SK-N-SH (cell line): ENCODE measurements around the gene SLC26A11. TPM values are rescaled to one million over a fixed set of nuclear protein-coding genes. Genes with fewer than 3 reads are reported as not detected.

ENCODE experiments used
- CTCF ChIA-PET: fragments of 300-600, 350-600 bp; formaldehyde crosslinking; extraction: SDS; loops from one replicate; lab custom pipeline; 2021; lab: Yijun Ruan, JAX
- POLR2A ChIA-PET: fragments of 350-600 bp; sonication (Branson Sonifier 250); formaldehyde crosslinking; extraction: SDS; loops from one replicate; lab custom pipeline; 2020; ENCODE audit warnings: antibody characterized with exemption, inconsistent platforms; lab: Yijun Ruan, JAX
- DNase-seq: peaks from one replicate; pipeline ENCODE4 v3.0.0; 2012
- H2AFZ ChIP-seq: fragments of 200-600 bp; sonication (generic); 2 replicates; pipeline ENCODE4 v1.8.1; 2016; ENCODE audit warnings: antibody characterized with exemption, mild to moderate bottlenecking, low read depth
- H3F3A ChIP-seq: fragments of 200-600 bp; sonication (generic); replicated peaks from 2 replicates; pipeline ENCODE3; 2016; ENCODE audit warnings: antibody characterized with exemption, mild to moderate bottlenecking; ENCODE audit not compliant: insufficient read depth
- H3K27ac ChIP-seq, 2 experiments: fragments of 200-500 bp in 1 of 2; fragments of 200-600 bp in 1 of 2; sonication (Bioruptor generic) in 1 of 2; sonication (generic), shearing (Covaris generic) in 1 of 2; 2 replicates each; pipeline versions ENCODE4 v1.5.1 to v1.6.1; 2014 to 2016; ENCODE audit warnings: low read depth in 2 of 2, inconsistent platforms in 1 of 2, low read length in 1 of 2, mild to moderate bottlenecking in 1 of 2, mixed read lengths in 1 of 2
- H3K27me3 ChIP-seq: fragments of 200-600 bp; sonication (generic), shearing (Covaris generic); 2 replicates; pipeline ENCODE4 v1.6.1; 2016; ENCODE audit warnings: mixed run types; ENCODE audit not compliant: insufficient read depth
- H3K36me3 ChIP-seq, 2 experiments: fragments of 200-500 bp in 1 of 2; fragments of 200-600 bp in 1 of 2; sonication (Bioruptor generic) in 1 of 2; sonication (generic) in 1 of 2; replicated peaks in 1 of 2; 2 replicates each; pipeline versions ENCODE3 to v1.5.1; 2014 to 2016; ENCODE audit warnings: low read length in 1 of 2, mild to moderate bottlenecking in 1 of 2; ENCODE audit not compliant: insufficient read depth in 2 of 2, control insufficient read depth in 1 of 2
- H3K4me1 ChIP-seq, 2 experiments: fragments of 200-500 bp in 1 of 2; fragments of 200-600 bp in 1 of 2; sonication (Bioruptor generic) in 1 of 2; sonication (generic), shearing (Covaris generic) in 1 of 2; 2 replicates each; pipeline versions ENCODE4 v1.5.1 to v1.6.1; 2014 to 2016; ENCODE audit warnings: low read depth in 1 of 2, low read length in 1 of 2, mixed run types in 1 of 2; ENCODE audit not compliant: insufficient read depth in 2 of 2, control insufficient read depth in 1 of 2
- H3K4me2 ChIP-seq: fragments of 200-600 bp; sonication (generic), shearing (Covaris generic); 2 replicates; pipeline ENCODE4 v1.6.1; 2017; ENCODE audit warnings: mixed run types
- H3K4me3 ChIP-seq, 2 experiments: fragments of 200-500 bp in 1 of 2; fragments of 200-600 bp in 1 of 2; sonication (Bioruptor generic) in 1 of 2; sonication (generic), shearing (Covaris generic) in 1 of 2; 2 replicates each; pipeline versions ENCODE4 v1.5.1 to v1.8.1; 2014 to 2016; ENCODE audit warnings: low read depth in 2 of 2, inconsistent platforms in 1 of 2, low read length in 1 of 2, mild to moderate bottlenecking in 1 of 2, mixed read lengths in 1 of 2, moderate library complexity in 1 of 2
- H3K79me2 ChIP-seq: fragments of 200-600 bp; sonication (generic); 2 replicates; pipeline ENCODE4 v1.8.1; 2017; ENCODE audit warnings: mild to moderate bottlenecking; ENCODE audit not compliant: insufficient read depth
- H3K9ac ChIP-seq: fragments of 200-600 bp; sonication (generic); 2 replicates; pipeline ENCODE4 v1.6.1; 2017; ENCODE audit warnings: mixed run types
- H3K9me2 ChIP-seq: fragments of 200-600 bp; sonication (generic); 2 replicates; pipeline ENCODE4 v1.6.1; 2017; ENCODE audit warnings: mixed run types
- H3K9me3 ChIP-seq: fragments of 200-600 bp; sonication (generic); 2 replicates; pipeline ENCODE4 v1.6.1; 2017; ENCODE audit warnings: mixed run types, mild to moderate bottlenecking, moderate library complexity
- H4K20me1 ChIP-seq: fragments of 200-600 bp; sonication (generic); 2 replicates; pipeline ENCODE4 v1.6.1; 2017; ENCODE audit warnings: mild to moderate bottlenecking, mixed run types; ENCODE audit not compliant: insufficient read depth
- CHD2 ChIP-seq: fragments of 150-350 bp; IDR thresholded peaks from 2 replicates; pipeline ENCODE4 v1.6.1; 2018; ENCODE audit warnings: low read length; ENCODE audit not compliant: partially characterized antibody
- ELF1 ChIP-seq: IDR thresholded peaks from 2 replicates; pipeline ENCODE4 v1.4.0; 2012
- FOXJ3 ChIP-seq: sonication (generic); formaldehyde crosslinking; IDR thresholded peaks from 2 replicates; pipeline ENCODE4 v1.5.1; 2020; ENCODE audit warnings: mild to moderate bottlenecking, missing genetic modification reagents
- FOXM1 ChIP-seq: IDR thresholded peaks from 2 replicates; pipeline ENCODE4 v1.4.0; 2012; ENCODE audit warnings: low read depth, mild to moderate bottlenecking
- GATA2 ChIP-seq: sonication (generic); formaldehyde crosslinking; IDR thresholded peaks from 2 replicates; pipeline ENCODE4 v1.5.0; 2020; ENCODE audit warnings: mild to moderate bottlenecking, missing genetic modification reagents
- JUND ChIP-seq: IDR thresholded peaks from 2 replicates; pipeline ENCODE4 v1.4.0; 2012
- NRF1 ChIP-seq: IDR thresholded peaks from 2 replicates; pipeline ENCODE4 v1.6.1; 2012; ENCODE audit warnings: low read depth, mild to moderate bottlenecking, low read length
- POLR2AphosphoS5 ChIP-seq: IDR thresholded peaks from 2 replicates; pipeline ENCODE4 v1.6.1; 2012; ENCODE audit warnings: low read depth, low read length
- RAD21 ChIP-seq: IDR thresholded peaks from 2 replicates; pipeline ENCODE4 v1.6.1; 2012; ENCODE audit warnings: mild to moderate bottlenecking, low read length
- RCOR1 ChIP-seq: fragments of 150-350 bp; IDR thresholded peaks from 2 replicates; pipeline ENCODE4 v1.6.1; 2017; ENCODE audit warnings: antibody characterized with exemption, low read length
- SMC3 ChIP-seq: IDR thresholded peaks from 2 replicates; pipeline ENCODE4 v1.6.1; 2012; ENCODE audit warnings: low read depth, low read length, improper control_type of control experiment
- WGBS: methylation state at CpG from one replicate; pipeline ENCODE4 v1.1.6; 2017; ENCODE audit warnings: low lambda C conversion rate; 5-methylcytosine and 5-hydroxymethylcytosine counted together
- polyA plus RNA-seq, 3 experiments: library from polyadenylated mRNA; depleted of rRNA; stranded (reverse); fragments of >200 nt; gene quantifications; 2 replicates each; pipeline ENCODE4 v1.2.3, GENCODE V29; 2012
- TF ChIP-seq, protein P1 (sequence below): IDR thresholded peaks from 2 replicates; pipeline ENCODE4 v1.6.1; 2012; ENCODE audit warnings: mild to moderate bottlenecking, low read depth, low read length, moderate library complexity
- TF ChIP-seq, protein P2 (sequence below): fragments of 200-600 bp; sonication (generic); IDR thresholded peaks from 2 replicates; pipeline ENCODE4 v1.6.1; 2017; ENCODE audit warnings: antibody characterized with exemption, mild to moderate bottlenecking, moderate library complexity

SLC26A11 gene
- polyA plus RNA-seq, 1 of the 3 experiments (the other 2 are of a cell fraction): 35.9 TPM

DNA sequence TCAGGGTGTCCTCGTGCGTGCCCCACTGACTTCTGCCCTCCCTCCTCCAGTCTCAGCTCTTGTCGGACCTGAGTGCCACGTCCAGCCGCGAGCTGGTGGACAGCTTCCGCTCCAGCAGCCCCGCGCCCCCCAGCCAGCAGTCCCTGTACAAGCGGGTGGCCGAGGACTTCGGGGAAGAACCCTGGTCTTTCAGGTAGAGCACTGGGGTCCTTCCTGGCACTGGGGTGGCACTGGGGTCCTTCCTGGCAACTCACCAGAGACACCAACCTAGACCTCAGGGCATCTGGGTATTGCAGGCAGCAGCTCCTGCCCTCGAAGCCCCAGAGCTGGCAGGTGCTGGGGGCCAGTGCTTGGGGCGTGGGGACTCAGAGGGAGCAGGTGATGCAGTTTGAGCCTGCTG lies 25.1 kb upstream of the SLC26A11 start:
- WGBS: 75% methylated on average over 14 of the region's 14 CpGs
- Histone ChIP-seq H3K4me1 (no peaks in the 10 kb centered on the region), H4K20me1 (no peaks in the 10 kb centered on the region), H3K9me3 (no peaks in the 10 kb centered on the region), H3K79me2 (no peaks in the 10 kb centered on the region), H2AFZ (no peak overlapping the region), H3K36me3 (no peaks in the 10 kb centered on the region), H3K9me2 (no peaks in the 10 kb centered on the region), H3K27me3 (0 out of 2 replicates have a peak, but pooled peaks cover 9% of the 10 kb centered on the region), H3K4me2 (no peak overlapping the region), H3K4me3 (no peak overlapping the region), H3K9ac (no peak overlapping the region), H3K27ac (no peak overlapping the region), H3F3A (no peaks in the 10 kb centered on the region)
- ChIA-PET CTCF (interaction anchor here (0.6 to 2.5 kb wide), 13 partner anchors 8 to 141 kb away, joined by 3 to 8 read pairs (median 5); partner anchors contain the start of genes GAA and RNF213), POLR2A (interaction anchor here (0.5 kb wide), 1 partner anchor 37 kb away, joined by 4 read pairs; no protein-coding TSS in a partner anchor)
- TF ChIP-seq NRF1 (no peak), ELF1 (no peak), CHD2 (no peak), SMC3 (no peak), FOXJ3 (CRISPR knock-in tag) (no peak), GATA2 (CRISPR knock-in tag) (no peak), JUND (no peak), RCOR1 (no peak), RAD21 (no peak), FOXM1 (no peak)
- TF ChIP-seq, protein P1, sequence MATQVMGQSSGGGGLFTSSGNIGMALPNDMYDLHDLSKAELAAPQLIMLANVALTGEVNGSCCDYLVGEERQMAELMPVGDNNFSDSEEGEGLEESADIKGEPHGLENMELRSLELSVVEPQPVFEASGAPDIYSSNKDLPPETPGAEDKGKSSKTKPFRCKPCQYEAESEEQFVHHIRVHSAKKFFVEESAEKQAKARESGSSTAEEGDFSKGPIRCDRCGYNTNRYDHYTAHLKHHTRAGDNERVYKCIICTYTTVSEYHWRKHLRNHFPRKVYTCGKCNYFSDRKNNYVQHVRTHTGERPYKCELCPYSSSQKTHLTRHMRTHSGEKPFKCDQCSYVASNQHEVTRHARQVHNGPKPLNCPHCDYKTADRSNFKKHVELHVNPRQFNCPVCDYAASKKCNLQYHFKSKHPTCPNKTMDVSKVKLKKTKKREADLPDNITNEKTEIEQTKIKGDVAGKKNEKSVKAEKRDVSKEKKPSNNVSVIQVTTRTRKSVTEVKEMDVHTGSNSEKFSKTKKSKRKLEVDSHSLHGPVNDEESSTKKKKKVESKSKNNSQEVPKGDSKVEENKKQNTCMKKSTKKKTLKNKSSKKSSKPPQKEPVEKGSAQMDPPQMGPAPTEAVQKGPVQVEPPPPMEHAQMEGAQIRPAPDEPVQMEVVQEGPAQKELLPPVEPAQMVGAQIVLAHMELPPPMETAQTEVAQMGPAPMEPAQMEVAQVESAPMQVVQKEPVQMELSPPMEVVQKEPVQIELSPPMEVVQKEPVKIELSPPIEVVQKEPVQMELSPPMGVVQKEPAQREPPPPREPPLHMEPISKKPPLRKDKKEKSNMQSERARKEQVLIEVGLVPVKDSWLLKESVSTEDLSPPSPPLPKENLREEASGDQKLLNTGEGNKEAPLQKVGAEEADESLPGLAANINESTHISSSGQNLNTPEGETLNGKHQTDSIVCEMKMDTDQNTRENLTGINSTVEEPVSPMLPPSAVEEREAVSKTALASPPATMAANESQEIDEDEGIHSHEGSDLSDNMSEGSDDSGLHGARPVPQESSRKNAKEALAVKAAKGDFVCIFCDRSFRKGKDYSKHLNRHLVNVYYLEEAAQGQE: no peak
- no peak for DNase-seq

DNA sequence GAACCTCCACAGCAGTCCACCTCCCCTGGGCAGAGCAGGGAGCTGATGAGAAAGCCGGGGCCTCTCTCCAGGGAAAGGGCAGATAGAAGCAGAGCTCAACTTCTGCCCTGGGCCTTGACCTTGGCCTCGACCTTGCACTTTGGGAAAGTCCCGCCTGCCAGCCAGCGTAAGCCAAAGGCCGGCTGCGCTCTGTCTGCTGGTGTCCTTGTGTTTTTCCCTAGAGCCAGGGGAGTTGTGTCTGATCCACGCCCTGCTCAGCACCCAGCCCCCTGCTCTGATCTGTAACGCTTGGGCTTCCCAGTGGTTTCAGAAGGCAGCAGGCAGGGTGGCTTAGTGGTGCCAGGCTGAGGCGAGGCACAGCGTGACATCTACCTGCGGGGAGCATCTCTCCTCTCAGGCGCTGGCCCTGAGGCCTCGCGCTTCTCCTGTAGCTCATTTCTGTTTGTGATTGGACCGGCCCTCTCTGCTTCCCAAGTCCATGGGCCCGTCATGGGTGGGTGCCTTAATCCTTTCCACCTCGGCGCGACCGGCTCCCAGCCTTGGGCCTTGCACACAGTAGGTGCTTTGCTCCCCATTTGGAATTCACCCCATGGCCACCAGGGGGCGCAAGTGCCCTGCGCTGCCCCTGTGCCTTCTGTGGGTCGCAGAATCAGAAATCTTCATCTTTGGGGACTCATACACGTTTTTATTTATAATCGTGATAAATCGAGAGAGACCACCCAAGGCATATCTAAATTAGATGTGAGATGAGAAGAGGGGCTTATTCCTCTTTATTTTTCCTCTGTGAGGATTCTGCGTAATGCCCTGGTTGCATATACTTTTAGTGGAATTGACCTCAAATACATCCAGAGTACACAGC lies 24.3 kb upstream of the SLC26A11 start:
- CTCF ChIA-PET: interaction anchor here (0.6 to 2.5 kb wide), 15 partner anchors 8 to 181 kb away, joined by 3 to 8 read pairs (median 4); partner anchors contain the start of genes GAA and RNF213
- Histone ChIP-seq H3K9me2 (no peaks in the 10 kb centered on the region), H3K9ac (no peak overlapping the region), H3K4me1 (no peaks in the 10 kb centered on the region), H3F3A (no peaks in the 10 kb centered on the region), H3K4me2 (no peak overlapping the region), H2AFZ (no peak overlapping the region), H4K20me1 (no peaks in the 10 kb centered on the region), H3K27ac (no peak overlapping the region), H3K4me3 (peak overlapping the region in 1 of 2 experiments; percentile 37; a peak in 1 of 4 replicates), H3K27me3 (0 out of 2 replicates have a peak, but pooled peaks cover 9% of the 10 kb centered on the region), H3K36me3 (no peaks in the 10 kb centered on the region), H3K9me3 (no peaks in the 10 kb centered on the region), H3K79me2 (no peaks in the 10 kb centered on the region)
- TF ChIP-seq, protein P2, sequence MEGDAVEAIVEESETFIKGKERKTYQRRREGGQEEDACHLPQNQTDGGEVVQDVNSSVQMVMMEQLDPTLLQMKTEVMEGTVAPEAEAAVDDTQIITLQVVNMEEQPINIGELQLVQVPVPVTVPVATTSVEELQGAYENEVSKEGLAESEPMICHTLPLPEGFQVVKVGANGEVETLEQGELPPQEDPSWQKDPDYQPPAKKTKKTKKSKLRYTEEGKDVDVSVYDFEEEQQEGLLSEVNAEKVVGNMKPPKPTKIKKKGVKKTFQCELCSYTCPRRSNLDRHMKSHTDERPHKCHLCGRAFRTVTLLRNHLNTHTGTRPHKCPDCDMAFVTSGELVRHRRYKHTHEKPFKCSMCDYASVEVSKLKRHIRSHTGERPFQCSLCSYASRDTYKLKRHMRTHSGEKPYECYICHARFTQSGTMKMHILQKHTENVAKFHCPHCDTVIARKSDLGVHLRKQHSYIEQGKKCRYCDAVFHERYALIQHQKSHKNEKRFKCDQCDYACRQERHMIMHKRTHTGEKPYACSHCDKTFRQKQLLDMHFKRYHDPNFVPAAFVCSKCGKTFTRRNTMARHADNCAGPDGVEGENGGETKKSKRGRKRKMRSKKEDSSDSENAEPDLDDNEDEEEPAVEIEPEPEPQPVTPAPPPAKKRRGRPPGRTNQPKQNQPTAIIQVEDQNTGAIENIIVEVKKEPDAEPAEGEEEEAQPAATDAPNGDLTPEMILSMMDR: peak; percentile 93
- TF ChIP-seq POLR2AphosphoS5: no peak
- TF ChIP-seq, protein P1: no peak
- TF ChIP-seq SMC3: peak; percentile 44
- TF ChIP-seq RAD21: peak; percentile 64
- POLR2A ChIA-PET: no interaction called here
- DNase-seq: peak; percentile 70
- 74% methylated on average over 26 of the region's 27 CpGs for WGBS
